GM12873 (cell line): ENCODE measurements around the gene RNF11.

ENCODE experiments used
- CTCF ChIP-seq: IDR thresholded peaks from 2 replicates; pipeline ENCODE4 v1.5.1; 2012; ENCODE audit warnings: low read depth, mild to moderate bottlenecking, moderate library complexity, low read length, control low read depth; ENCODE audit not compliant: insufficient read depth; ENCODE audit errors: missing control alignments

RNF11 gene

GRCh38 chr1:51296383-51297357, 60.6 kb downstream of the RNF11 start:
- peak; percentile 98 for TF ChIP-seq CTCF

- no peak for TF ChIP-seq CTCF
These were observed 61.6 kb downstream of the RNF11 start for GRCh38 chr1:51297401-51298321.

DNA sequence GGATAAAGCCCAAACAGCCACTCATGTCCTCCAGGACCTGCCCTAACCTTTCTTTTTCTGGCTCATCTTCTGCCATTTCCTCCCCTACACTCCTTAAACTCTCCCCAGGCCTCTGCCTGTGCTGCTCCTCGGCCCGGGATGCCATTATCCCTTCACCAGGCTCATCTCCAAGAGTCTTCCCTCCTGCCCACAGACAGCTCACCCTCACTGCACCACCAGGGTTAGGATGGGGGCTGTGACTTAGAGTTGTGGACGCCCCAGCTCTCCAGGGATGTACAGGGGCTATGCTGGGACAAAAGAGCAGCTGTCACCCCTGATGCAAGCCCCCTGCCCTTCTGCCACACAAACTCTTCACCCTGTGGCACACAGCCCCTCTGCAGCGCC, 62.2 kb downstream of the RNF11 start:
- TF ChIP-seq CTCF = no peak

DNA sequence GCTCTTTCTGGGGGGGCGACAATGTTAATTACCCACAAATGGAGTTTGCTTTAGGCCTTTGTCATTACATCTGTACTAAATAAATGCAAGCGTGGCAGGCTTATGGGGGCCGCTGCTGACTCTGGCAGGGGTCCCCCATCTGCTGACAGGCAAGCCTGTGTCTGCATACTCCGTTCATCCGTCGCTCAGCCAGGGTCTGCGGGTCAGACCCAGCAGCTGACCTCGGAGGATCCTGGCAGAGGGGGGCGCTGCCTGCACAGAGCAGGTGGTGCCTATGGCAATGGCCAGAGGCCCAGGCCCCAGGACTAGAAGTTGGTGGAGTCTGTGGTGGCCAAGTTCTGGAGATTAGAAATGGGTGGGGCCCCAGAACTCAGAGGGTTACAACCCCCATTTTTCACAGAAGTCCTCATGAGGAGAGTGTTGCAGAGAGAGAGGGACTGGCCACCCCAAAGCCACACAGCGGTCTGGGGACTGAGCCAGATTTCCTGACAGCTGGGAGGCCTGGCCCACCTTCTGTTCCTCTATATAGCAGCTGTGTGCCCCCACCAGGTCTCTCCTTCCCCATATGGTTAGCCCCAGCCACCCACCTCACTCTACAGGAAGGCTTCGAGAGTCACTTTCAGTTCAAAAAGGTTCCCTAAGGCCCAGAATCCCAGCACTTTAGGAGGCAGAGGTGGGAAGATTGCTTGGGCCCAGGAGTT, 63.3 kb downstream of the RNF11 start:
- TF ChIP-seq CTCF = no peak

DNA sequence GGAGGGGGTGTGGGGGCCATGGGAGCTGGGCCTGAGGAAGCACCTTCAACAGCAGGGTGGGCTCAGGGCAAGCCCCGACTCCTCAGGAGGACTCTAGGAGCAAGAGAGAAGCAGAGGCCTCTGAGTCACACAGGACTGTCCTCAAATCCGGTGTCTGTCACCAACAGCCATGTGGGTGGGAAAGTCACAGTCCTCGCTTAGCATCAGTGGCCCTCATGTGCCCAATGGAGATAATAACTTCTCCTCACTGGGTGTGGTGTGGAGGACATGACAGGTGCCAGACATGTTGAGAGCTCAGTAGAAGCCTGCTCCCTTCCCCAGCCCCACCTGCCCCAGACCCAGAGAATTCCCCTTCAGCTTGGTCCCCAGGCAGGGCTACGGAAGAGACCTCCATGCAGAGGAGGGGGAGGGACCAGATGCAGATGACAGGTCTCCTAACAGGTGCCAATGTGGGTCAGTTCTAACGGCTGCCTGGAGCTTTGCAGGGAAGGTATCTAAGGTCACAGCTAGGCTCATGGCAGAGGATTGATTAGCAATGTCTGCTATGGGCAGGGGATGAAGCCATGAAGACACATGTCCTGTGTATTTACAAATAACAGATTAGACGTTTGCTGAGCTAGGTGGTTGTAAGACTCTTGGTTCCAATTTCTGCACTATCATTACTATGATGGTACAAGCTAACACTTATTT, 64.1 kb downstream of the RNF11 start:
- no peak for TF ChIP-seq CTCF

- no peak for TF ChIP-seq CTCF
These were observed 65.2 kb downstream of the RNF11 start for GRCh38 chr1:51301152-51301843.
